ENCODE data around the gene NXPE3.

Gene NXPE3

GRCh38 chr3:101828276-101828675, 49.3 kb downstream of the NXPE3 start:
- Mint-ChIP-seq H3K4me3 (peak overlapping the region; percentile 66), H3K9me3 (no peaks in the 10 kb centered on the region)

GRCh38 chr3:101828691-101829436, 49.9 kb downstream of the NXPE3 start:
- H3K36me3 Mint-ChIP-seq (ENCODE audit: low read depth), result peaks cover 6% of the 10 kb centered on the region
- intact Hi-C loops (cut with micrococcal nuclease), result no loop called here
- peaks cover 39% of the 10 kb centered on the region for H3K4me1 Mint-ChIP-seq (ENCODE audit: low read depth)

More at GRCh38 chr3:101828276-101828675, 49.3 kb downstream of the NXPE3 start:
- peaks cover 6% of the 10 kb centered on the region for H3K36me3 Mint-ChIP-seq (ENCODE audit: low read depth)
- intact Hi-C loops (cut with micrococcal nuclease), result no loop called here
- H3K4me1 Mint-ChIP-seq (ENCODE audit: low read depth), result peaks cover 39% of the 10 kb centered on the region
- peak overlapping the region; percentile 94 for H3K27ac Mint-ChIP-seq
- H3K27me3 Mint-ChIP-seq, result no peaks in the 10 kb centered on the region

GRCh38 chr3:101829437-101829830, 50.4 kb downstream of the NXPE3 start:
- Mint-ChIP-seq H3K4me3 (no peak overlapping the region), H3K27me3 (peaks cover 6% of the 10 kb centered on the region), H3K27ac (peak overlapping the region; percentile 25), H3K4me1 (ENCODE audit: low read depth) (peaks cover 45% of the 10 kb centered on the region), H3K36me3 (ENCODE audit: low read depth) (peaks cover 7% of the 10 kb centered on the region), H3K9me3 (no peaks in the 10 kb centered on the region)
- intact Hi-C loops (cut with micrococcal nuclease), result no loop called here

More at GRCh38 chr3:101828691-101829436, 49.9 kb downstream of the NXPE3 start:
- peak overlapping the region; percentile 66 for H3K4me3 Mint-ChIP-seq
- no peaks in the 10 kb centered on the region for H3K9me3 Mint-ChIP-seq
- H3K27me3 Mint-ChIP-seq, result peaks cover under 1% of the 10 kb centered on the region
- H3K27ac Mint-ChIP-seq, result peak overlapping the region; percentile 94

GRCh38 chr3:101829874-101830273, 50.9 kb downstream of the NXPE3 start:
- Mint-ChIP-seq H3K27me3 (peaks cover 10% of the 10 kb centered on the region), H3K27ac (no peak overlapping the region), H3K36me3 (ENCODE audit: low read depth) (peaks cover 4% of the 10 kb centered on the region), H3K4me1 (ENCODE audit: low read depth) (peaks cover 49% of the 10 kb centered on the region), H3K4me3 (no peak overlapping the region), H3K9me3 (no peaks in the 10 kb centered on the region)
- intact Hi-C loops (cut with micrococcal nuclease), result no loop called here

GRCh38 chr3:101833446-101833974, 54.5 kb downstream of the NXPE3 start:
- Mint-ChIP-seq H3K4me3 (no peak overlapping the region), H3K9me3 (no peaks in the 10 kb centered on the region), H3K27ac (no peak overlapping the region), H3K36me3 (ENCODE audit: low read depth) (peaks cover 4% of the 10 kb centered on the region), H3K27me3 (peaks cover 13% of the 10 kb centered on the region), H3K4me1 (ENCODE audit: low read depth) (peaks cover 70% of the 10 kb centered on the region)
- intact Hi-C loops (cut with micrococcal nuclease), result no loop called here

DNA sequence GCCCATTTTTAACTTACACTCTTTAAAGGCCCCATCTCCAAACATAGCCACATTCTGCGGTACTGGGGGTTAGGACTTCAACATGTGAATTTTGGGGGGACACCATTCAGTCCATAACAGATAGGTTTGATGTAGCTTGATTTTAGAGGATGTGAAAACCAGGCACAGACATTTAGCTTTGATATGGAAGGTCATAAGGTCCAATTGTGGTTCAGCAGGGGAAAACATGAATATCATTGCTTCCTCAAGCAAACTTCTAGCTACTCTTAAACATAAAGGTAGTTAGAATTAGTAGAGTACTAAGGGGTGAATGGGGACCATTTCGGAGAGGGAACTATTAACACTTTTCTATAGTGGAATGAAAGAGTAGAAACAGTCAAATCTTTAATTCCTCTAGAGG, 56.7 kb downstream of the NXPE3 start:
- Mint-ChIP-seq H3K4me1 (ENCODE audit: low read depth) (peaks cover 64% of the 10 kb centered on the region), H3K4me3 (no peak overlapping the region), H3K9me3 (no peaks in the 10 kb centered on the region), H3K36me3 (ENCODE audit: low read depth) (peaks cover 4% of the 10 kb centered on the region), H3K27me3 (peaks cover 13% of the 10 kb centered on the region), H3K27ac (peak overlapping the region; percentile 27)
- intact Hi-C loops (cut with micrococcal nuclease), result no loop called here

DNA sequence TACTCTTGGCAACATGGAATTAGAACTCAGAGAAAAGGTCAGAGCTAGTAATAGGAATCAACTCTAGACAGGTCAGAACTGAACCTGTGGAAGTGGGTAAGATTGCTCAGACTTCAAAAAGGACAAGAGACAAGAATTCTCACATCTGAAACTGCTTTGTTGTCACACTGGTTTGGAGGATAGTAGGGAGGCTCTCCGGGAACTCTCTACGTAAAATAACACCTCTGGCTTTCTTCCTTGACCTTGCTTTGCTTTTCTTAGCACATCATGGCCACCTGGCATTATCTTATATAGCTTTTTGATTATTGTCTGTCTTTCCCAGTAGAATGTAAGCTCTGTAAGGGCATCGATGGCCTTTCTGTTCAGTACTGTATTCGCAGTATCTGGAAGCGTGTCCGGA, 57.1 kb downstream of the NXPE3 start:
- Mint-ChIP-seq H3K36me3 (ENCODE audit: low read depth) (peaks cover 4% of the 10 kb centered on the region), H3K4me3 (no peak overlapping the region), H3K9me3 (no peaks in the 10 kb centered on the region), H3K4me1 (ENCODE audit: low read depth) (peaks cover 65% of the 10 kb centered on the region), H3K27me3 (peaks cover 13% of the 10 kb centered on the region), H3K27ac (peak overlapping the region; percentile 27)
- intact Hi-C loops (cut with micrococcal nuclease), result no loop called here

- H3K9me3 Mint-ChIP-seq, result no peaks in the 10 kb centered on the region
- H3K36me3 Mint-ChIP-seq (ENCODE audit: low read depth), result peaks cover 4% of the 10 kb centered on the region
- intact Hi-C loops (cut with micrococcal nuclease), result no loop called here
- H3K27ac Mint-ChIP-seq, result peak overlapping the region; percentile 69
- peak overlapping the region; percentile 39 for H3K4me3 Mint-ChIP-seq
- H3K27me3 Mint-ChIP-seq, result peaks cover 13% of the 10 kb centered on the region
- H3K4me1 Mint-ChIP-seq (ENCODE audit: low read depth), result peaks cover 59% of the 10 kb centered on the region
Measured at GRCh38 chr3:101836652-101837598, 57.9 kb downstream of the NXPE3 start.

DNA sequence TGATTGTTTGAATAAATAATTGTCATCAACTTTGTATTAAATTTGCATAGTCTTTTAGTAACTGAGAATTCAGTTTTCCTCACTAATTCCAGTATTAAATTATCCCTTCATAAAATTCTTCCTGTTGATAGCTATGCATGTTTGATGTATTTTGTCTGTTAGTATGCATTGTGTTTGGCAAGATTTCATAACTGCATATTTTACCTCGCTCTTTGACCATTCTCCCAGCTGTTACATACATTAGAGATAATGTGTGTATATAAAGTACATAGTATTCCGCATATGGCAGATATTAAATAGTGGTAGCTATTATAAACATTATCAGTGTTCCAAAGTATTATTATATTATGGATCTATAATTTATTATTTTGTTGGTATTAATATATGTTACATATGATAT, 59.7 kb downstream of the NXPE3 start:
- peaks cover 4% of the 10 kb centered on the region for H3K36me3 Mint-ChIP-seq (ENCODE audit: low read depth)
- intact Hi-C loops (cut with micrococcal nuclease), result no loop called here

GRCh38 chr3:101840066-101840465, 61.1 kb downstream of the NXPE3 start:
- intact Hi-C loops (cut with micrococcal nuclease), result no loop called here

More for the DNA sequence above, 59.7 kb downstream of the NXPE3 start:
- no peak overlapping the region for H3K4me3 Mint-ChIP-seq
- no peaks in the 10 kb centered on the region for H3K9me3 Mint-ChIP-seq
- peaks cover 72% of the 10 kb centered on the region for H3K4me1 Mint-ChIP-seq (ENCODE audit: low read depth)
- no peak overlapping the region for H3K27ac Mint-ChIP-seq
- peaks cover 13% of the 10 kb centered on the region for H3K27me3 Mint-ChIP-seq

GRCh38 chr3:101842245-101842934, 63.4 kb downstream of the NXPE3 start:
- Mint-ChIP-seq H3K9me3 (no peaks in the 10 kb centered on the region), H3K4me1 (ENCODE audit: low read depth) (peaks cover 37% of the 10 kb centered on the region), H3K27me3 (no peaks in the 10 kb centered on the region), H3K36me3 (ENCODE audit: low read depth) (no peaks in the 10 kb centered on the region), H3K27ac (peak overlapping the region; percentile 24), H3K4me3 (no peak overlapping the region)
- intact Hi-C loops (cut with micrococcal nuclease), result no loop called here

More at GRCh38 chr3:101840066-101840465, 61.1 kb downstream of the NXPE3 start:
- Mint-ChIP-seq H3K4me1 (ENCODE audit: low read depth) (peaks cover 60% of the 10 kb centered on the region), H3K9me3 (no peaks in the 10 kb centered on the region), H3K4me3 (no peak overlapping the region), H3K27ac (no peak overlapping the region), H3K27me3 (peaks cover 3% of the 10 kb centered on the region), H3K36me3 (ENCODE audit: low read depth) (no peaks in the 10 kb centered on the region)

DNA sequence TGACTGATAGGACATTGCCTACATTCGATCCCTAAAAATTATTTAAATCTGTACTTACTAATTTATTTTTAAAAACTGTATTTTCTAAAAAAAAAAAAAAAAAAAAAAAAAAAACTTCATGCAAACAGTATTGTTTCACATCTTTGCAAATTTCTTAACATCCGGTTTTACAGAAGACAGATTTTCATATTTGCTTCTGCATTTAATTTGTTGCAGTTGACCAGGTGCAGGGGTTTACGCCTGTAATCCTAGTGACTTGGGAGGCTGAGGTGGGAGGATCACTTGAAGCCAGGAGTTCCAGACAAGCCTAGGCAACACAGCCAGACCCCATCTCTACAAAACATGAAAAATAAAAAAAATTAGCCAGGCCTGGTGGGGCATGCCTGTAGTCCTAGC, 63.9 kb downstream of the NXPE3 start:
- H3K27me3 Mint-ChIP-seq, result no peaks in the 10 kb centered on the region
- H3K9me3 Mint-ChIP-seq, result no peaks in the 10 kb centered on the region
- H3K4me3 Mint-ChIP-seq, result no peak overlapping the region
- H3K27ac Mint-ChIP-seq, result peak overlapping the region; percentile 24
- peaks cover 37% of the 10 kb centered on the region for H3K4me1 Mint-ChIP-seq (ENCODE audit: low read depth)
- intact Hi-C loops (cut with micrococcal nuclease), result no loop called here
- H3K36me3 Mint-ChIP-seq (ENCODE audit: low read depth), result no peaks in the 10 kb centered on the region

- Mint-ChIP-seq H3K36me3 (ENCODE audit: low read depth) (peaks cover 8% of the 10 kb centered on the region), H3K9me3 (no peaks in the 10 kb centered on the region), H3K4me1 (ENCODE audit: low read depth) (peaks cover 32% of the 10 kb centered on the region), H3K4me3 (no peak overlapping the region), H3K27me3 (no peaks in the 10 kb centered on the region), H3K27ac (no peak overlapping the region)
- intact Hi-C loops (cut with micrococcal nuclease), result no loop called here
Measured at GRCh38 chr3:101845425-101845824, 66.4 kb downstream of the NXPE3 start.

Data from dendritic cell treated with granulocyte-macrophage colony-stimulating factor and Interleukin-4, amounts not matched to agents 40 ng/mL and 50 ng/mL, for 4 days (primary cell).